ENCODE measurements around the gene CFAP91. TPM values are rescaled to one million over a fixed set of nuclear protein-coding genes. Genes with fewer than 3 reads are reported as not detected.

The CFAP91 gene
- not detected in 2 replicates for total RNA-seq

- H3K27me3 Mint-ChIP-seq (ENCODE audit: low read depth) = peaks cover 26% of the 10 kb centered on the region
- H3K27ac Mint-ChIP-seq = no peak within 1 kb of the TSS
- intact Hi-C loops (cut with micrococcal nuclease) = loop anchor here (5.0 to 10.0 kb wide), 3 partner anchors 206 to 392 kb away; partner anchors contain the start of genes GSK3B and TIMMDC1
- peak; percentile 74 for DNase-seq (ENCODE audit: low spot score)
- H3K36me3 Mint-ChIP-seq (ENCODE audit: low read depth) = peaks cover 6% of the 10 kb centered on the region
- peaks cover 29% of the 10 kb centered on the region for H3K4me1 Mint-ChIP-seq (ENCODE audit: low read depth)
- H3K4me3 Mint-ChIP-seq (ENCODE audit: low read depth) = peak within 1 kb of the TSS; percentile 71
- H3K9me3 Mint-ChIP-seq = peaks cover 8% of the 10 kb centered on the region
Observed at GRCh38 chr3:119702530-119703527, at the start of gene CFAP91. TSS of gene CFAP91 (plus strand) at chr3:119703022. CDS start at chr3:119703099, 77 bp downstream.

GRCh38 chr3:119653876-119654275 lies 48.9 kb upstream of the CFAP91 start:
- Mint-ChIP-seq H3K4me1 (ENCODE audit: low read depth) (peaks cover 14% of the 10 kb centered on the region), H3K4me3 (ENCODE audit: low read depth) (no peak overlapping the region), H3K36me3 (ENCODE audit: low read depth) (no peaks in the 10 kb centered on the region), H3K27me3 (ENCODE audit: low read depth) (no peaks in the 10 kb centered on the region), H3K9me3 (no peaks in the 10 kb centered on the region), H3K27ac (no peak overlapping the region)
- DNase-seq (ENCODE audit: low spot score) = no peak
- intact Hi-C loops (cut with micrococcal nuclease) = no loop called here

DNA sequence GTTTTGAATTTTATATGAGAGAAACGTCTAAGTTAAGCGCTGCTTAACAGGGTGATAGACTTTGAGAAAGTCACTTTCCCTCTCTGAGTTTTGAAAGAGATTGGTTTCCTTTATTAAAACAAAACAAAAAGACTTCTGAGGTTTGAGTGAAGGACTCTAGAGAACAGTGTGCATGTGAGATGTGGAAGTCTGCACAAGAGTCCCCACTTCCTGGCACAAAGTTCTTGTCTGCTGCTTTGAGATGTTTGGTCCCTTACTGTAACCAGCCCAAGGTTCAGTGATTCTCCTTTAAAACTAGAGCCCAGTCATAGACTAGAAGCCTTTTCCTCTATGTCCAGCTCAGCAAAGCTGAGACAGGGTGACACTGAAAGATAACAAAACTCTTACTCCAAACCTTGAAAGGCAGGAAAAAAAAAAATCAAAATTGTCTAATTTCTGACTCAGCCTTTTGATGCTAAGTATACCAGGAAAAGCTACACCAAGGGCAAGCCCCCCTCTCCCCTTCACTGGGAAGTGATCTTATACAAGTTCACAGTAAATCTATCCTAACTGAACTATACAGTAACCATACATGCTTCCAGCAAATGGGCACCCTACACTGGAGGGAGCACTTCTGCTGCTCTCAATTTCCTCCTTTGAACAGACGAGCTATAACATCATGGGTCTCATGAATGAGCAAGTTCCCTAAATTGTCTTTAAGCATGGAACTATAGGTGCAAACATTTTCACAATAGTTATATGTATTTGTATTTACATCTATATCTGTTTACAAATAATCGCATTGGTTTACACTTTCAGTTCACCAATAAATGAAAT lies 44.7 kb upstream of the CFAP91 start:
- Mint-ChIP-seq H3K9me3 (no peaks in the 10 kb centered on the region), H3K27me3 (ENCODE audit: low read depth) (no peaks in the 10 kb centered on the region), H3K4me1 (ENCODE audit: low read depth) (peaks cover 10% of the 10 kb centered on the region), H3K4me3 (ENCODE audit: low read depth) (no peak overlapping the region), H3K36me3 (ENCODE audit: low read depth) (no peaks in the 10 kb centered on the region), H3K27ac (no peak overlapping the region)
- DNase-seq (ENCODE audit: low spot score) = no peak
- intact Hi-C loops (cut with micrococcal nuclease) = no loop called here

GRCh38 chr3:119658994-119659393 lies 43.8 kb upstream of the CFAP91 start:
- no peak overlapping the region for H3K4me3 Mint-ChIP-seq (ENCODE audit: low read depth)
- H3K27me3 Mint-ChIP-seq (ENCODE audit: low read depth) = no peaks in the 10 kb centered on the region
- H3K9me3 Mint-ChIP-seq = no peaks in the 10 kb centered on the region
- H3K27ac Mint-ChIP-seq = no peak overlapping the region
- intact Hi-C loops (cut with micrococcal nuclease) = no loop called here
- no peak for DNase-seq (ENCODE audit: low spot score)
- H3K36me3 Mint-ChIP-seq (ENCODE audit: low read depth) = peaks cover 4% of the 10 kb centered on the region
- H3K4me1 Mint-ChIP-seq (ENCODE audit: low read depth) = peaks cover 10% of the 10 kb centered on the region

GRCh38 chr3:119659606-119660291 lies 43.1 kb upstream of the CFAP91 start:
- Mint-ChIP-seq H3K4me3 (ENCODE audit: low read depth) (no peak overlapping the region), H3K9me3 (no peaks in the 10 kb centered on the region), H3K4me1 (ENCODE audit: low read depth) (peaks cover 12% of the 10 kb centered on the region), H3K27ac (no peak overlapping the region), H3K36me3 (ENCODE audit: low read depth) (peaks cover 4% of the 10 kb centered on the region), H3K27me3 (ENCODE audit: low read depth) (no peaks in the 10 kb centered on the region)
- intact Hi-C loops (cut with micrococcal nuclease) = no loop called here
- DNase-seq (ENCODE audit: low spot score) = no peak

- no peak within 1 kb of the TSS for H3K4me3 Mint-ChIP-seq (ENCODE audit: low read depth)
Observed at GRCh38 chr3:119660474-119661440, 42.1 kb upstream of the CFAP91 start, which contains the start of gene POPDC2. TSS of gene POPDC2 (minus strand) at chr3:119660589. CDS start at chr3:119660423, 166 bp downstream.

GRCh38 chr3:119662604-119663373 lies 40.0 kb upstream of the CFAP91 start:
- Mint-ChIP-seq H3K27me3 (ENCODE audit: low read depth) (no peaks in the 10 kb centered on the region), H3K27ac (peak overlapping the region; percentile 15), H3K4me3 (ENCODE audit: low read depth) (no peak overlapping the region), H3K4me1 (ENCODE audit: low read depth) (peaks cover 9% of the 10 kb centered on the region), H3K36me3 (ENCODE audit: low read depth) (peaks cover 15% of the 10 kb centered on the region), H3K9me3 (no peaks in the 10 kb centered on the region)
- intact Hi-C loops (cut with micrococcal nuclease) = no loop called here
- no peak for DNase-seq (ENCODE audit: low spot score)

More at GRCh38 chr3:119660474-119661440, 42.1 kb upstream of the CFAP91 start, which contains the start of gene POPDC2:
- Mint-ChIP-seq H3K27me3 (ENCODE audit: low read depth) (no peaks in the 10 kb centered on the region), H3K9me3 (no peaks in the 10 kb centered on the region), H3K27ac (no peak within 1 kb of the TSS), H3K36me3 (ENCODE audit: low read depth) (peaks cover 4% of the 10 kb centered on the region), H3K4me1 (ENCODE audit: low read depth) (peaks cover 12% of the 10 kb centered on the region)
- DNase-seq (ENCODE audit: low spot score) = no peak
- intact Hi-C loops (cut with micrococcal nuclease) = no loop called here

DNA sequence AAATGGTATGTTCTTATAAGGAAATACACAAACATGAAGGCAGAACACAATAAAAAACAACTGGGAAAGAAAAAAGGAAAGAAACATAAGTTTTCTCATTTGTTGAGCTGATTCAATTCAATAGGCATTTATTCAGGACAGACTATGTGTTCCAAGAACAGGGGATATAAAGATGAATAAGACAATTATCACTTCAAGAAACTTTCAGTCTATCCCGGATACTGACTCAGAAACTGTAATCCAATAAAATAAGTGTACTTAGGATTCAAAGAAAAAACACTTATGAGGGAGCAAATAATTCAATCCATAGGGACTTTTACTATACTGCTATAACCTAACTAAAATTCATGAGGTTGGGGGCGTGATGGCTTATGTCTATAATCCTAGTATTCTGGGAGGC lies 38.9 kb upstream of the CFAP91 start:
- H3K36me3 Mint-ChIP-seq (ENCODE audit: low read depth) = peaks cover 17% of the 10 kb centered on the region
- DNase-seq (ENCODE audit: low spot score) = no peak
- no peak overlapping the region for H3K27ac Mint-ChIP-seq
- H3K27me3 Mint-ChIP-seq (ENCODE audit: low read depth) = no peaks in the 10 kb centered on the region
- intact Hi-C loops (cut with micrococcal nuclease) = no loop called here
- no peaks in the 10 kb centered on the region for H3K9me3 Mint-ChIP-seq
- H3K4me1 Mint-ChIP-seq (ENCODE audit: low read depth) = peaks cover 4% of the 10 kb centered on the region
- H3K4me3 Mint-ChIP-seq (ENCODE audit: low read depth) = no peak overlapping the region

GRCh38 chr3:119664370-119664769 lies 38.5 kb upstream of the CFAP91 start:
- Mint-ChIP-seq H3K9me3 (no peaks in the 10 kb centered on the region), H3K4me3 (ENCODE audit: low read depth) (no peak overlapping the region), H3K36me3 (ENCODE audit: low read depth) (peaks cover 22% of the 10 kb centered on the region), H3K27me3 (ENCODE audit: low read depth) (no peaks in the 10 kb centered on the region), H3K4me1 (ENCODE audit: low read depth) (peaks cover 4% of the 10 kb centered on the region), H3K27ac (no peak overlapping the region)
- intact Hi-C loops (cut with micrococcal nuclease) = no loop called here
- DNase-seq (ENCODE audit: low spot score) = no peak

- H3K4me1 Mint-ChIP-seq (ENCODE audit: low read depth) = peaks cover 5% of the 10 kb centered on the region
- H3K27me3 Mint-ChIP-seq (ENCODE audit: low read depth) = no peaks in the 10 kb centered on the region
- no peaks in the 10 kb centered on the region for H3K9me3 Mint-ChIP-seq
- H3K4me3 Mint-ChIP-seq (ENCODE audit: low read depth) = no peak overlapping the region
- intact Hi-C loops (cut with micrococcal nuclease) = no loop called here
- no peak for DNase-seq (ENCODE audit: low spot score)
- peaks cover 26% of the 10 kb centered on the region for H3K36me3 Mint-ChIP-seq (ENCODE audit: low read depth)
- H3K27ac Mint-ChIP-seq = no peak overlapping the region
Observed at GRCh38 chr3:119664850-119665379, 37.9 kb upstream of the CFAP91 start.
